Measurements from ENCODE around the gene IL4R. TPM values are rescaled to one million over a fixed set of nuclear protein-coding genes. Genes with fewer than 3 reads are reported as not detected.

Gene IL4R
- polyA plus RNA-seq, 1 donor, result 21.9 TPM

- no peak for DNase-seq
These were observed 1.2 kb downstream of the IL4R start for GRCh38 chr16:27314986-27315332.

- no peak for DNase-seq
These were observed 1.7 kb downstream of the IL4R start for GRCh38 chr16:27315333-27316037.

GRCh38 chr16:27316038-27316680, 2.4 kb downstream of the IL4R start:
- no peak for DNase-seq

- no peak for DNase-seq
These were observed 3.5 kb downstream of the IL4R start for GRCh38 chr16:27317320-27317719.

- DNase-seq, result no peak
These were observed 4.1 kb downstream of the IL4R start for GRCh38 chr16:27317738-27318391.

- DNase-seq, result peak; percentile 37
These were observed 4.8 kb downstream of the IL4R start for GRCh38 chr16:27318392-27319256.

- no peak for DNase-seq
These were observed 5.6 kb downstream of the IL4R start for GRCh38 chr16:27319257-27319965.

- no peak for DNase-seq
These were observed 6.7 kb downstream of the IL4R start for GRCh38 chr16:27320261-27321012.

- DNase-seq, result no peak
These were observed 7.5 kb downstream of the IL4R start for GRCh38 chr16:27321013-27321915.

GRCh38 chr16:27322858-27323780, 9.3 kb downstream of the IL4R start:
- DNase-seq, result no peak

- no peak for DNase-seq
These were observed 10.2 kb downstream of the IL4R start for GRCh38 chr16:27323781-27324561.

- no peak for DNase-seq
These were observed 11.1 kb downstream of the IL4R start for GRCh38 chr16:27324851-27325301.

GRCh38 chr16:27325736-27326135, 12.0 kb downstream of the IL4R start:
- DNase-seq, result no peak

GRCh38 chr16:27326251-27326650, 12.5 kb downstream of the IL4R start:
- no peak for DNase-seq

GRCh38 chr16:27326738-27327585, 13.2 kb downstream of the IL4R start:
- no peak for DNase-seq

- no peak for DNase-seq
These were observed 13.8 kb downstream of the IL4R start for GRCh38 chr16:27327586-27327915.

GRCh38 chr16:27328937-27329336, 15.2 kb downstream of the IL4R start:
- DNase-seq, result no peak
